Measurements from ENCODE around the gene TCAP.

TCAP gene, protein sequence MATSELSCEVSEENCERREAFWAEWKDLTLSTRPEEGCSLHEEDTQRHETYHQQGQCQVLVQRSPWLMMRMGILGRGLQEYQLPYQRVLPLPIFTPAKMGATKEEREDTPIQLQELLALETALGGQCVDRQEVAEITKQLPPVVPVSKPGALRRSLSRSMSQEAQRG

DNA sequence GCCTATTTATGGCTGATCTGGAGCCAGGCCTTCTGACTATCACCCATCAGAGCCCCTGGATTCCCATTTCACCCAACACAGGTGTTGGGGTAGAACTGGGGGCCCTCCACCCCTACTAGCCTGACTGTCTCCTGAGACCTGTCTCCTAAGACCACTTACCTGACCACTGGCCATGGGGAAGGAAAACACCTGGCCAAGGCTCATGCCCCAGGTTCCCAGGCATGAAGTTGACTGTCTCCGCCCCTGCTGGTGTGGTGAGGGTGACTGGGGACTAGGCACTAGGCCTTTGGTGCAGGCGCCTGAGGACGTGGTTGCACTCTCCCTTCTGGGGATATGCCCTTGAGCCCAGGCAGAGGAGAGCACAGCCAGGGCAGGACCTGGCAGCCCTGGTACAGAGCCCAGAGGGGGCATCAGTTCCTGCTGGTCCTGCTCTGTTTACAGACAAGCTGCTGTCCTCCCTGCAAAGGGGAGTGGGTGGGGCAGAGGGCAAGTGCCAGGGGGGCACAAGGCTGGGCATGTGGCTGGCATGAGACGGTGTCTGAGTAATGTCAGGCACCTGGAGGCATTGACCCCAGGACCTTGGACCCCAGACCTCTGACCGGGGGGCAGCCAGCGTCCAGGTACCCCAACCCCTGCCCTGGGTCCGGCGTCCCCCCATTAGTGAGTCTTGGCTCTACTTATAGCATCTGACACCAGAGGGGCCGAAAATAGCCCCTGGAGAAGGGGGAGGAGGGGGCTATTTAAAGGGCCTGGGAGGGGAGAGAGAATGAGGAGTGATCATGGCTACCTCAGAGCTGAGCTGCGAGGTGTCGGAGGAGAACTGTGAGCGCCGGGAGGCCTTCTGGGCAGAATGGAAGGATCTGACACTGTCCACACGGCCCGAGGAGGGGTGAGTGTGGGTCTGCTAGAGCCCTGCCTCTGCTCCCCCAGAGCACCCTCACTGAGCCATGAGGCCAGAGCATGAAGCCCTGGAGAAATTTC lies at the start of gene TCAP:
TSS of gene TCAP (plus strand) at position 769 of the 981 bp plus-strand sequence. CDS start at position 780, 11 bp downstream.
- in situ Hi-C loops (cut with MboI; ENCODE audit: low sequenced_read_pairs): no loop called here

DNA sequence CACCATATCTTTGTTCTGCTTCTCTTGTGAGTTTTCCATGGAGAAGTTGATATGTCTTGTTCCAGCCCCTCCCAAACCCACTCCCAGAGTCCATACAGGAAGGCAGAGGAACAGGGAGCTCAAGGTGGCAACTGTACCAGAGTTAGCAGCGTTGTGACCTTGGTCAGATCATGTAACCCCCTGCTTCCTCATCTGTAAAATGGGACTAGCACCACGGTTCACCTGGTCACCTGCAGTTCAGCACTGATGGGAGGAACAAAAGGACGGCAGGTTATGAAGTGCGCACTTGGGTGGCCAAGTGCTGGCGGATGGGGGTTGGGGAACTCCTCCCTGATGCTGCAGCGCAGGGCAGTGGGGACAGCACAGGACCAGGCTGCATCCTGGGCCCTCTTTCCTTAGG lies 49.7 kb upstream of the TCAP start:
- in situ Hi-C loops (cut with MboI; ENCODE audit: low sequenced_read_pairs): no loop called here

DNA sequence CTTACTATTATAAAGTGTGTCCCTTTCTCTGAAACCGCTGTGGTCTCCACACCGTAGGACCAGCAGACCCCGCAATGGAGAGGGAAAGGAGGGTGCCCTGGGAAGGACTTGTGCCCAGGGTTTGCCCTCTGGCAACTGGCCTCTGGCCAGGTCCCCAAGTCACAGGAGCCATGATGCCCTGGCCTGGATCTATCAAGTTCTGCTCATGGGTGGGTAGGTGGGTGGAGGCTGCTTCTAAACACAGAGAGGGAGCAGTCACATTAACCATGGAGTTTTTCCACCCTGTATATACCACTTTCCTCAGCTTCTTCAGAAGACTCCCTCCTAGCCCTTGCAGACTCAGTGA lies 48.1 kb upstream of the TCAP start:
- in situ Hi-C loops (cut with MboI; ENCODE audit: low sequenced_read_pairs): no loop called here

DNA sequence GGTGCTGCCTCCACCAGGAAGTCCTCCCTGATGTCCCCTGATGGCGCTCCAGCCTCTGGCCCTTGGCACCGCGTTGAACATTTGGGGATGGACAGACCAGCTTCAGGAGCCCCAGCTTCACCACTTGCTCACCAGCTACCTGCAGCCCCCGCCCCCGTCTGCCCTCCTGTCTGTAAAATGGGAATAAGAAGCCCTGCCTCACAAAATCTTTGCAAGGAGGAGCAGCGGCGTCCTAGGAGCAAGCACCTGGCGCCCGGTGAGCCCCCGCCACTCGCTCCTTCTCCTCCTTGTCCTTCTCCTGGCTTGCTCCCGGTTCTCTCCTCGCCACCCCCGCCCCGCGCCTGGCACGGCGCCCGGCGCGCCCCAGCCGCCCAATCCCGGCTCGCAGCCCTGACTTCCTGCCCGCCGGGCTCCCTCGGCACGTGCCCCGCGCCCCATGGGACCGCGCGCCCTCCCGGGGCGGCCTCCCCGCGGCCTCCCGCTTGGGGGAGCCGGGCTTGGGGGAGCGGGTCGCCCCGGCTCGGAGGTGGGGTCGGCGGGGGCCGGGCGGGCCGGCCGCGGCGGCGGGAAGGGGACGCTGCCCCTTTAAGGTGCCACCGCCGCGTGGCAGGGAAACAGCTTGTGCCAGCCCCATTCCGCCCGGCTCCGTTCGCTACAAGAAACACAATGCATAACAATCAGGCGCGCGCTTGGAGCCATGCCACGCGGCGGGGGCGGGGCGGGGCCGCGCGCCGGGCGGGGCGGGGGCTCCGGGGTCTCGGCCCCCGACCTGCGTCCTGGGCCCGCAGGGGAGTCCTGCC lies 47.5 kb upstream of the TCAP start:
- in situ Hi-C loops (cut with MboI; ENCODE audit: low sequenced_read_pairs): no loop called here

DNA sequence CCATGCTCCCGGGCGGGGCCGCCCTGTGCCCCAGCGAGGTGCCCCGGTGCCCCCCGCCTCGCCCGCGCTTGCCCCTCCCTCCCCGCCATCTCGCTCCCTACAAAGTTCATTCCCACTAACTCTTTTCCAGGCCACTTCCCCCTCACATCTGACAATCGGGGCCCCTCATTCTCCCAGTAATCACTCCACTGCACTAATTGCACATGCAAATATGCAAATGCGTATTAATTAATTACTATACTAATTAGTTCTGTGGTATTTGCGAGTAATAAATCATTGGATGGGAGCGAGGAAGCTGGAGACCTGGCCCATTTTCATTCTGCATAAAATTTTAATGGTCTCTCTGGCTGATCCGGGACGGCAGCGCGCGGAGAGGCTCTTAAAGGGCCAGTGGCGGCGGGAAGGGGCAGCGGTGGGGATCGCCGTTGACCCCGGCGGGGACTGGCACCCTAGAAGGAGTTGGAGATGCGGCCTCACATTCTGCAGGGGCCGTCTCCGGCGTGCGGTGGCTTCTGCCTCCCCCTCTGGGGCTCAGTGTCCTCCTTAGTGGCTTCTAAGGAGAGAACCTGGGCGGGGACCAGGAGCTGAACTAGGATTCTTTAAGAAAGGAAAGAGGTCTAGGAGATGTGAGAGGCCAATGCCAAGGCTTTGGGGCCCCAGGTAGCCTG lies 46.8 kb upstream of the TCAP start:
- in situ Hi-C loops (cut with MboI; ENCODE audit: low sequenced_read_pairs): no loop called here

DNA sequence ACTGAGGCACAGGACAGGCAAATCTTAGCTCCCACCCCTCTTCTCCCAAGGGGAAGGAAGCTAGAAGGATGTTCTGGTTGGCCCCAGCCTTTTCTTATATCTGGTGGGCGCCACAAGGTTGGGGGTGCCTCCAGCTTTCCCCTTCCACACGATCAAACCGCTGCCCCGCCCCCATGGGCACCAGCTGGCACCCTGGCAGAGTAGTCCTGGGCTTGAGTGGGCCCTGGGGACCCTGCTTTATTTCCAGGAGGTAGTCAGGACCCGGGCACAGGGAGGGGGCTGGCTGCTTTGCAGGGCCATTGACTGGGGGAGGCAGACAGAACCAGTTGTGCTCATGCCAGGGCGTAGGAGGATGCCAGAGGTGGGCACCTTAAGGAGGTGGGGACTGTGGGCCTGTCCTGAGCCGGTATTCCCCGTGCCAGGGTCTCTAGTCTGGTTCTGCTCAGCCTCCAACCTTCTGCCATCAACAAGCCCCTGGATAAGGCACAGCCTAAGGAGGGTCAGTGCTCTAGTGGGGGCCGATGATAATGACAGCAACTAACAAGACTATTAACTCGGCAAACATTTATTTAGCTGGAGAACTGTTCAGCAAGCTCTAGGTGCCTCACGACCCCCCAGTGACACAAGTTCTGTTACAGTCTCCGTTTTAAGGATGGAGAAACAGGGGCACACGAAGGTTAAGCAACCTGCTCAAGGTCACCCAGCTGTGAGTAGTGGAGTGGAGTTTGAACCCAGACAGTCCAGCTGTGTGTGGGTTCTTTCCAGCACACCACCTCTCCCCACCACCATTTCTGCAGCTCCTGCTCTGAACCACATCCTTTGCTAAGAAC lies 46.0 kb upstream of the TCAP start:
- in situ Hi-C loops (cut with MboI; ENCODE audit: low sequenced_read_pairs): no loop called here

DNA sequence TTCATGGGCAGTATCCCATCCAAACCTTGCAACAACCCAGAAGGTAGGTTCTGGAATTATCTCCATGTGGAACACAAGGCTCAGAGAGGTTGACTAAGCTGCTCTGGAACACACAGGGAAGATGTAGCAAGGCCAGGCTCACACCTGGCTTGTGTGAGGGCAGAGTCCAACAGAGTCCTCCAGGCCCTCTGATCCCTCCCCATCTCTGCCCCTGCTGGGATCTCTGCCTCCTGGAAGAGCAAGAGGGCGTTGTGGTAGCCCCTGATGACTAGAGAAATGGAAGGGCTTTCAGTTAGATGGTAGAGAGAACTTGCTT lies 45.4 kb upstream of the TCAP start:
- in situ Hi-C loops (cut with MboI; ENCODE audit: low sequenced_read_pairs): loop anchor here (10.0 kb wide), 1 partner anchor 65 kb away; the partner anchor contains the start of gene PGAP3

DNA sequence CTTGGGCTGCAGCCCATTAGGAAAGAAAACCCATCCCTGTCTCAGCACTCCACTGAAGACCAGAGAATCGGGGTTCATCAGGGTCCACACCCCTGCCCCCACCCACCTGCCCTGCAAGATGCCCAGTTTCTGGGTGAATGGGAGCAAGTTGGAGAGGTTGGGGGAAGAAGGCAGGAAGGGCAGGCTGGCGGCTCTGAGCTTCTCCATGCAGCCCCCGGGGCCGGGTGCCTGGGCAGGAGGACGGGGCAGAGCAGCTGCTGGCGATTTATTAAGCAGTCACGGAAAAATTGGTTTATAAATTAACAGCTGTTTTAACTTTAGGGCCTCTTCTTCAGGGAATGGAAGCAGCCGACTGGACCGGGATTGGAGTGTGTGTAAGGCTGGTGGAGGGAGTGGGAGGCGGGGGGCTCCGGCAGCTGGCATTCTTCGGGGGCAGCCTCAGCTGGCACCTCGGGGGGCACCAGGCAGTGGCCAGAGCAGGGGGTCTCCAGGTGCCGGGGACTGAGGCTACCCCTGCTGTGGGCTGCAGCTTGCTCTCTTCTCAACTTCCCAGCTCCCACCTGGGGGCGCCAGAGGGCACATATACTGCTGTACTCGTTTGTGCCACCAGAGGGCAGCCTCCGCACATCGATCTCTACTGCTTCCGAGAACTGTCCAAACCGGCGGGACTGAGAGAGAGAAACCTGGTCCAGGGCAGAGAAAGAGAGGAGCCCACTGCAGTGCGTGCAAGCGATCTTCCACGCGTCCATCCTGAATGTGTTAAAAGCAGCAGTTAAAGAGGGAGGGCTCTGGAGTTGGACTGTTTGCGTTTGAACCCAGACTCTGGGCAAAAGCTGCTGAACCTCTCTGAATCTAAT lies 43.4 kb upstream of the TCAP start:
- in situ Hi-C loops (cut with MboI; ENCODE audit: low sequenced_read_pairs): loop anchor here (10.0 kb wide), 1 partner anchor 63 kb away; the partner anchor contains the start of gene PGAP3

DNA sequence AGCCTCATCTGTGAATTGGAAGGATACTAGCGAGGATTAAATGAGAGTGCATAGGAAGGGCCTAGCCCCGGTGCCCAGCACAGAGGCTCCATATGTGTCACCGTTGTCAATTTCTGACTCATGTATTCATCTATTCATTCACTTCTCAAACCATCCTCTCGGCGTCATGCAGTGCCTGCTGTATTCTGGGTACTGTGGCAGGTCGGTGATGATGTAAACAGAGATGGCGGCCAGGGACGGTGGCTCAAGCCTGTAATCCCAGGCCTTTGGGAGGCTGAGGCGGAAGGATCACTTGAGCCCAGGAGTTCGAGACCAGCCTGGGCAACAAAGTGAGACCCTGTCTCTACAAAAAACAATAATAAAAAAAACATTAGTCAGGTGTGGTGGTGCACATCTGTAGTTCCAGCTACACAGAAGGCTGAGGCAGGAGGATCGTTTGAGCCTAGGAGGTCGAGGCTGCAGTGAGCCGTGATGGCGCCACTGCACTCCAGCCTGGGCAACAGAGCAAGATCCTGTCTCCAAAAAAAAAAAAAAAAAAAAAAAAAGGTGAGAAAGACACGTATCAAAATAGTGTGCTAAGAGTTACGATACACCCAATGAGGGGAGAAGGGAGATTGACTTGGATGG lies 42.7 kb upstream of the TCAP start:
- in situ Hi-C loops (cut with MboI; ENCODE audit: low sequenced_read_pairs): loop anchor here (10.0 kb wide), 1 partner anchor 62 kb away; the partner anchor contains the start of gene PGAP3

DNA sequence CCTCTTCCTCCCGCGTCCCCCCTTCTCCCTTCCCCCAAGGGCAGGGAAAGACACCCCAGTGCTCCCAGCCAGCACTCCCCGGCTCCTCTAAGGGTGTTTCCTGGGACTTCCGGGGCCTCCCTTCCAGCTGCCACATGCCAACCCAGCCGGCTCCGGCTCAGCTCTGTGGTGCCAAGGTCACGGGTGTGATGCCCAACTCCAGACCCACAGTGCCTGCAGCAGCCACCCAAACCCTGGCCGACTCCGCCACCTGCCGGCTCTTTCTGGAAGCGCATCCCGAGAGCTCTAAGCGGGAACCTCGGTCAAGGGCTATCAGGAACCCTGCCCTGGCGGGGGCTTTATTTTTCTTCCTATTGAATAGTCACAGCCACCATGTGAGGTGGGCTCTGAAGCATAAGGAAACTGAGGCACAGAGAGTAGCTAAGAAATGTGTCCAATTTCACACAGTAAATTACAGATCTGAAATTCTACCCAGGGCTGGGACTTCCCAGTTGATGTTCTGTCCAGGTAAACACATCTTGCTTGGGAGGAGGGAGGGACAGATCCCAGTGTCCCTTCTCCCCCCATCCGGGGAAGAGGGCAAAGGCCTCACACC lies 41.7 kb upstream of the TCAP start:
- in situ Hi-C loops (cut with MboI; ENCODE audit: low sequenced_read_pairs): loop anchor here (10.0 kb wide), 1 partner anchor 61 kb away; the partner anchor contains the start of gene PGAP3

DNA sequence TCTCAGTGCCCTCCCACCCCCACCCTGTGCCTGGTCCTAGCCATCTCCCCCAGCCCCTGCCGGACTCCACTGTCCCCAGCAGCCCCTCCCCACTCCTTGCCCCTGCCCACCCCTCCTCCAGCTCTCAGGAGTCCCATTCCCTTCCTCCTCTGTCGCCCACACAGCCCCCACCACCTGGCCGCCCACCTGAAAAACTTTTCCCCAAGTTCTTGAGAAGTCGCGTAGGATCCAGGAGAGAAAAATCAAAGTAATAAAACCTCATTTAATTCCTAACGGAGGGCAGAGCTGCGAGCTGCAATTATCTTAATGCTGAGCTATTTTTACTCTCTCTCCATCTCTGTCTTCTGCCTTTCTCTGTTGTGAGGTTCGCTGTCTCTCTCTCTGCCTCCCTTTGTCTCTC lies 40.8 kb upstream of the TCAP start:
- in situ Hi-C loops (cut with MboI; ENCODE audit: low sequenced_read_pairs): loop anchor here (10.0 kb wide), 1 partner anchor 60 kb away; the partner anchor contains the start of gene PGAP3

DNA sequence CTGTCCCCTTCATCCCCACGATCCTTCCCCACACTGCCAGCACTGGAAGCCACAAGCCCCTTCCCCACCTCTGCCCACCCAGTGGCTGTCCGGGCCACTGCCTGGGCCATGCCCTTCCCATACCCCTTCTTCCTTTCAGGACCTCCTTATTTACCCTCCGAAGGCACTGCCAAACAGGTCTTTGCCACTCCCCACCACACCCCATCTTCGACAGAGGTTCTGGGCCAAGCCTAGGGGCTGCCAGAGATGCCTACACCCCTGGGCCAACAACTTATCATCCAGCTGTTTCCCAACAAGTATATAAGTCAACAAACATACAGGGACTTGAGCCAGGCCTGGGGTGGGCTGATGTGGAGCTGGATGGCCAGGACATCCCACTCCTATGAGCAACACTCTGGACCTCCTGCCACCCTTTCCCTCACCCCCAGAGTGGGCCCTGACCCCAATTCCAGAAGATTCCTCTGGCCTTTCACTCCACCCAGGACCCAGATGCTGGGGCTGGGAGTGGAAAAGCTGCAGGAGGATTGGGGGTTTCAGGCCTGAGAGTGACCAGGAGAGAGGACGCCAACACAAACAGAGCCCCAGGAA lies 39.9 kb upstream of the TCAP start:
- in situ Hi-C loops (cut with MboI; ENCODE audit: low sequenced_read_pairs): loop anchor here (10.0 kb wide), 1 partner anchor 60 kb away; the partner anchor contains the start of gene PGAP3

DNA sequence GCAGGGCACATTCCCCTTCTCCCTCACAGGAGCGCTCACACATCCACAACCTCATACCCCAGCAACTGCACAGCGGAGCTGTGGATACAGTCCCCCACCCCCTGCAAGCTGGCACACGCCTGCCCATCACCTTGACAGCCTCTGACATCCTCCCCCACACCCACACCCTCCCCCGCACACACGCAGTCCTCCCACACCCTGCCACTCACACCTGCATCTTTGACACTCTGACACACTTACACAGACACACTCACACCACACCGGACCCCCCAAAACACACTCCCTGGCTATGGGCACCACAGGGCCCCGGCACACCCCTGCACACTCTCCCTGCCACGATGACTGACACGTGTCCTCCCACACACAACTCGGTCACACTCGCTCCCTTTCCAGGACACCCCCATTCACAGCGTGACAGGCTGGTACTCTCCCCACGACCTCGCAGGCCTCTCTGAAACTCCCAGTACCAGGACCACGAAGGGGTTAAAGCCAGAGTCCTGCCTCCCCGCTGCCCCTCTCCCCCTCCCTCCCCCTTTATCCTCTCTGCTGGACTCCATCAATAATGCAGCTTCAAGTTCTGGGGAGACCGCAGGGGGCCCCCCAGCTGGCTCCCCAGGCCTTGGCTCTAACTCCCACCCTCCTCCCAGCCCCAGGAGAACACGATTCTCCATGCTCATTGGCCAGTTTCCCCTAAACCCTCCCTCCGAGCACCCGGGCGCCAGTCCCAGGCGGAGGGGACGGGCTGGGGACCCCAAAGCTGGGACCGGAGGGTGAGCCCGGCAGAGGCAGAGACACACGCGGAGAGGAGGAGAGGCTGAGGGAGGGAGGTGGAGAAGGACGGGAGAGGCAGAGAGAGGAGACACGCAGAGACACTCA lies 38.7 kb upstream of the TCAP start, which contains the start of gene PPP1R1B:
TSS of gene PPP1R1B (plus strand) at position 782 of the 876 bp plus-strand sequence. CDS start 441 bp downstream, outside the sequence.
- in situ Hi-C loops (cut with MboI; ENCODE audit: low sequenced_read_pairs): loop anchor here (10.0 kb wide), 1 partner anchor 58 kb away; the partner anchor contains the start of gene PGAP3

DNA sequence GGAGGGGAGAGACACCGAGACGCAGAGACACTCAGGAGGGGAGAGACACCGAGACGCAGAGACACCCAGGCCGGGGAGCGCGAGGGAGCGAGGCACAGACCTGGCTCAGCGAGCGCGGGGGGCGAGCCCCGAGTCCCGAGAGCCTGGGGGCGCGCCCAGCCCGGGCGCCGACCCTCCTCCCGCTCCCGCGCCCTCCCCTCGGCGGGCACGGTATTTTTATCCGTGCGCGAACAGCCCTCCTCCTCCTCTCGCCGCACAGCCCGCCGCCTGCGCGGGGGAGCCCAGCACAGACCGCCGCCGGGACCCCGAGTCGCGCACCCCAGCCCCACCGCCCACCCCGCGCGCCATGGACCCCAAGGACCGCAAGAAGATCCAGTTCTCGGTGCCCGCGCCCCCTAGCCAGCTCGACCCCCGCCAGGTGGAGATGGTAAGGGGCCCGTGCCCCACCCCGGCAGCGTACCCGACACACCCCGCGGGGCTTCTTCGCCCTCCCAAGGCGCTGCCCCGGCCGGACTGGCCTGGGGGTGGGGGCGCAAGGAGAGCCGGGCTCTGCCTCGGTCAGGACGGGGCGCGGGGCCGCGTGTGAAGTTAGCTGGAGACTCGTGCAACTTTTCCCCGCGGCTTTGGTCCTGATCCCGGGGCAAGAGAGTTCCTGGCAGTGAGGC lies 38.0 kb upstream of the TCAP start:
- in situ Hi-C loops (cut with MboI; ENCODE audit: low sequenced_read_pairs): loop anchor here (10.0 kb wide), 1 partner anchor 58 kb away; the partner anchor contains the start of gene PGAP3

DNA sequence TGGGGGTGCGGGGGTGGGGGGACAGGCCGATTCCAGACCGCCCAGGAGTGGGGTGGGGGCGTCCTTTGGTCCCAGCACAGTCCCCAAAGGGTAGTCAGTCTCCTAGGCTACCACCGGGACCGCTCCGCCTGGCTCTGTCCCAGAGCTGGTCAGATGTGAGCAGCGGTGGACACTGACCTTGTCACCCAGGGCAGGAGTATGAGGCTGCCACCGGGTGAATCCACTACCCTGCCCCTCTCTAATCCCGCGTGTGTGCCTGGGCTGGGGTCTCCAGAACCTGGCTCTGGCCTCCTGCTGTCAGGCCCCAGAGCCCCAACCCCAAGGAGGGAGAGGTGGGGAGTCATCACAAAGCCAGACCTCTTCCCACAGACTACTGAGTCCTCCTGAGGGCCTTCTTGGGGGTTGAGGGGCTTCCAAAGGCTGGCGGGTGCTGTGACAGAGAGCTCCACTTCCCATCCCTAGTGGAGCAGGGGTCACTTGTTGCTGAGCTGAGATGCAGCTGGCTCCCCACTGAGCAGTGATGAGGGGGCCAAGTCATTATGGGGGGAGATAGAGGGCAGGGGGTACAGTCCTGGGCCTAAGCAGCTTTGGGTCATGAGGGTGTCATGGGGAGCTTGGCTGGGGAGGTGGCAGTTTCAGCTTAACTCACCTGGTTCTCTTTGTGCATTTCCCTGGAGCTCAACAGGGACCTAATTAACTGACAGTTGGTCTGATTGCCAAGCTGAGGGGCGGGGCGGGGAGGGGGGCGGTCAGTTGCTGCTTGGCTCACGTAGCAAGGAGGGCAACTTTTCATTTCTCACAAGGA lies 37.2 kb upstream of the TCAP start:
- in situ Hi-C loops (cut with MboI; ENCODE audit: low sequenced_read_pairs): loop anchor here (10.0 kb wide), 1 partner anchor 57 kb away; the partner anchor contains the start of gene PGAP3

Data from HL-60/S4 treated with retinoic acid at 250 ng/mL for 4 days and 3 days (cell line).